ENCODE data around the gene TDP1. TPM values are rescaled to one million over a fixed set of nuclear protein-coding genes. Genes with fewer than 3 reads are reported as not detected.
A peak's percentile ranks its signal among the peaks of the same experiment; 100 is the strongest.

Gene TDP1
- total and polyA plus RNA-seq, 2 of the 13 experiments (the other 11 are each of a cell fraction or from before 2014, with no cell fraction given), result 16.4 to 31.2 TPM

- TF ChIP-seq U2AF1 (optimal IDR thresholded peaks at IDR 0.05; ENCODE audit: low read depth, low read length) (no peak), PHB2 (IDR thresholded peaks at IDR 0.05; ENCODE audit: partially characterized antibody) (no peak), ZNF850 (CRISPR knock-in tag; conservative IDR thresholded peaks at IDR 0.05) (no peak), ZNF350 (CRISPR knock-in tag; IDR thresholded peaks at IDR 0.05; ENCODE audit: borderline replicate concordance, low read depth) (0 out of 2 replicates have a peak, but pooled peaks have one; percentile 15), RARG (CRISPR knock-in tag; IDR thresholded peaks at IDR 0.05; ENCODE audit: low read depth) (no peak), HMG20B (CRISPR knock-in tag; conservative IDR thresholded peaks at IDR 0.05) (no peak), ZNF616 (CRISPR knock-in tag; IDR thresholded peaks at IDR 0.05; ENCODE audit: low read depth) (no peak), ZNF17 (CRISPR knock-in tag; IDR thresholded peaks at IDR 0.05) (no peak), ZFP41 (CRISPR knock-in tag; IDR thresholded peaks at IDR 0.05; ENCODE audit: borderline replicate concordance) (no peak), SALL2 (CRISPR knock-in tag; IDR thresholded peaks at IDR 0.05) (no peak), IKZF4 (CRISPR knock-in tag; IDR thresholded peaks at IDR 0.05; ENCODE audit: borderline replicate concordance, low read depth, not compliant biosample characterization) (no peak), SRY (CRISPR knock-in tag; IDR thresholded peaks at IDR 0.05) (no peak), TMF1 (CRISPR knock-in tag; IDR thresholded peaks at IDR 0.05; ENCODE audit: low read depth) (0 out of 2 replicates have a peak, but pooled peaks have one; percentile 8), TFAP4 (IDR thresholded peaks at IDR 0.05; ENCODE audit: borderline replicate concordance, low read depth) (no peak), ZFP36 (IDR thresholded peaks at IDR 0.05; ENCODE audit: borderline replicate concordance, low read depth, low read length, partially characterized antibody) (no peak), ZNF256 (CRISPR knock-in tag; conservative IDR thresholded peaks at IDR 0.05) (no peak), MZF1 (CRISPR knock-in tag; IDR thresholded peaks at IDR 0.05; ENCODE audit: borderline replicate concordance) (no peak), MLLT10 (CRISPR knock-in tag; IDR thresholded peaks at IDR 0.05) (no peak), ZNF749 (CRISPR knock-in tag; IDR thresholded peaks at IDR 0.05; ENCODE audit: borderline replicate concordance) (no peak), DDIT3 (CRISPR knock-in tag; IDR thresholded peaks at IDR 0.05) (no peak), HOXD1 (CRISPR knock-in tag; IDR thresholded peaks at IDR 0.05) (no peak), HES4 (CRISPR knock-in tag; IDR thresholded peaks at IDR 0.05; ENCODE audit: borderline replicate concordance) (no peak), YEATS2 (CRISPR knock-in tag; IDR thresholded peaks at IDR 0.05; ENCODE audit: borderline replicate concordance) (no peak), ZNF441 (CRISPR knock-in tag; IDR thresholded peaks at IDR 0.05; ENCODE audit: borderline replicate concordance) (no peak), POLR2G (IDR thresholded peaks at IDR 0.05; ENCODE audit: low read depth, low read length) (no peak)
- TF ChIP-seq, protein P1, sequence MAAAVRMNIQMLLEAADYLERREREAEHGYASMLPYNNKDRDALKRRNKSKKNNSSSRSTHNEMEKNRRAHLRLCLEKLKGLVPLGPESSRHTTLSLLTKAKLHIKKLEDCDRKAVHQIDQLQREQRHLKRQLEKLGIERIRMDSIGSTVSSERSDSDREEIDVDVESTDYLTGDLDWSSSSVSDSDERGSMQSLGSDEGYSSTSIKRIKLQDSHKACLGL (CRISPR knock-in tag; IDR thresholded peaks at IDR 0.05), result no peak
- TF ChIP-seq, protein P2, sequence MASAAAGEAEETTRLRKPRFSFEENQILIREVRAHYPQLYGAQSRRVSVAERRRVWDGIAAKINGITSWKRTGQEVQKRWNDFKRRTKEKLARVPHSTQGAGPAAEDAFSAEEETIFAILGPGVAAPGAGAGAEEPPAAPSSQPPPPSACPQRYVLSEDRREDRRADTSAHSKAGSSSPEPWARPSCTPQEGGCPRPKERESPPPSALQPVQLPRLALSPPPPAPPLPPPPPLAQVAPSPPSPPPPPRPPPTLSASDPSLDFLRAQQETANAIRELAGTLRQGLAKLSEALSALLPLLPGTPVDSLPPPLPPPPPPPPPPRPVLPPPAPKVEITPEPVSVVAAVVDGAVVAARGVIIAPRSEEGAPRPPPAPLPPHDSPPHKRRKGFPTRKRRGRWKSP (CRISPR knock-in tag; IDR thresholded peaks at IDR 0.05), result no peak
These were observed 44.5 kb upstream of the TDP1 start (continued) for GRCh38 chr14:89911010-89911919.

Data from HepG2 (cell line).